Kidney (tissue), 14 donors: Measurements from ENCODE around the gene NEDD4L. TPM values are rescaled to one million over a fixed set of nuclear protein-coding genes. Genes with fewer than 3 reads are reported as not detected.

Experiments used
- DNase-seq, 5 donors: peaks; one replicate each; pipeline ENCODE4 v3.0.0-alpha.2; 2013 to 2020
- FAIRE-seq: peaks from 2 replicates; lab custom pipeline; 2012; peaks lifted over from hg19 to GRCh38; lab: Jason Lieb, UNC
- H3K27ac ChIP-seq, 2 donors: one replicate each; pipeline ENCODE4 v1.7.0; 2013; ENCODE audit warnings: low read depth in 2 of 2, low read length in 2 of 2, inconsistent platforms in 1 of 2
- H3K27me3 ChIP-seq: one replicate; pipeline ENCODE4 v1.7.1; 2013; ENCODE audit warnings: low read length, inconsistent platforms; ENCODE audit not compliant: control insufficient read depth, insufficient read depth
- H3K36me3 ChIP-seq, 3 donors: one replicate each; pipeline versions ENCODE4 v1.7.0 to v1.7.1; 2013; ENCODE audit warnings: low read length in 3 of 3, control low read depth in 1 of 3, inconsistent platforms in 1 of 3; ENCODE audit not compliant: insufficient read depth in 3 of 3, control insufficient read depth in 2 of 3
- H3K4me1 ChIP-seq, 3 donors: one replicate each; pipeline versions ENCODE4 v1.7.0 to v1.7.1; 2013; ENCODE audit warnings: low read length in 3 of 3, inconsistent platforms in 1 of 3, low read depth in 1 of 3; ENCODE audit not compliant: control insufficient read depth in 2 of 3, insufficient read depth in 2 of 3
- H3K4me3 ChIP-seq, 3 donors: one replicate each; pipeline versions ENCODE4 v1.7.0 to v1.8.1; 2013; ENCODE audit warnings: low read length in 3 of 3, control low read depth in 1 of 3, inconsistent platforms in 1 of 3
- H3K9ac ChIP-seq, 3 donors: one replicate each; pipeline versions ENCODE4 v1.7.0 to v1.7.1; 2013; ENCODE audit warnings: low read length in 3 of 3, control low read depth in 1 of 3, inconsistent platforms in 1 of 3
- H3K9me3 ChIP-seq, 3 donors: one replicate each; pipeline versions ENCODE4 v1.7.0 to v1.7.1; 2013; ENCODE audit warnings: low read length in 3 of 3, control low read depth in 1 of 3, inconsistent platforms in 1 of 3; ENCODE audit not compliant: control insufficient read depth in 2 of 3, insufficient read depth in 1 of 3
- CTCF ChIP-seq: IDR thresholded peaks from 3 replicates; pipeline ENCODE4 v1.5.1; 2012; ENCODE audit warnings: mild to moderate bottlenecking, moderate library complexity, borderline replicate concordance; ENCODE audit not compliant: insufficient read depth; ENCODE audit errors: extremely low read depth
- intact Hi-C: fragments of 100-400 bp; cut with DNase I; formaldehyde crosslinking; loops from one replicate; pipeline ENCODE4 v1.11.1; 2022
- polyA plus RNA-seq: library from polyadenylated mRNA; stranded (reverse); fragments of 350-450 nt; fragmentation: Illumina TruSeq; extraction: RNeasy Lipid Tissue Mini Kit (QIAGEN cat#74804); gene quantifications from one replicate; pipeline ENCODE4 v1.2.3, GENCODE V29; 2014; ENCODE audit warnings: low read depth, low replicate concordance; ENCODE audit not compliant: insufficient read depth
- total RNA-seq: library from RNA; stranded (reverse); fragmentation: NEBNext Ultra II Directional; extraction: Animal tissue kit (Norgen Biotek cat#: 25700); gene quantifications from one replicate; pipeline ENCODE4 v1.2.1, GENCODE V29; 2021
- donor health status: control.
- donor health status: control.
- donor health status: control.
- donor health status: control.
- donor health status: control.
- donor health status: DM: yes; HTN: yes; CAD: no.
- donor health status: Normal renal cell carcinoma (clear cell type).

NEDD4L gene
- total and polyA plus RNA-seq, 2 donors from 2014 or later: 90.8 to 95.7 TPM

GRCh38 chr18:58175786-58176176 lies 131.8 kb downstream of the NEDD4L start:
- TF ChIP-seq CTCF: no peak
- intact Hi-C loops: no loop called here
- H3K9ac ChIP-seq: no peak overlapping the region
- FAIRE-seq: no peak
- H3K36me3 ChIP-seq: no peaks in the 10 kb centered on the region
- H3K4me1 ChIP-seq: peaks cover 6 to 30% (median 30%) of the 10 kb centered on the region in 3 donors
- DNase-seq: no peak
- no peak overlapping the region for H3K27ac ChIP-seq
- H3K27me3 ChIP-seq: no peaks in the 10 kb centered on the region
- no peak overlapping the region for H3K4me3 ChIP-seq
- no peaks in the 10 kb centered on the region for H3K9me3 ChIP-seq

GRCh38 chr18:58177004-58177717 lies 133.1 kb downstream of the NEDD4L start:
- intact Hi-C loops: no loop called here
- no peak overlapping the region for H3K4me3 ChIP-seq
- no peaks in the 10 kb centered on the region for H3K9me3 ChIP-seq
- no peaks in the 10 kb centered on the region for H3K27me3 ChIP-seq
- peaks cover 6 to 36% (median 30%) of the 10 kb centered on the region in 3 donors for H3K4me1 ChIP-seq
- FAIRE-seq (no peak), DNase-seq (peak in 1 of 5 donors; percentile 56)
- H3K36me3 ChIP-seq: no peaks in the 10 kb centered on the region
- H3K27ac ChIP-seq: peak overlapping the region; percentile 28 to 38
- no peak overlapping the region for H3K9ac ChIP-seq
- no peak for TF ChIP-seq CTCF

GRCh38 chr18:58177896-58178470 lies 134.0 kb downstream of the NEDD4L start:
- H3K4me3 ChIP-seq: peak overlapping the region in 1 of 3 donors; percentile 23
- no peaks in the 10 kb centered on the region for H3K36me3 ChIP-seq
- no peak for DNase-seq
- no peaks in the 10 kb centered on the region for H3K9me3 ChIP-seq
- peak overlapping the region in 1 of 2 donors; percentile 68 for H3K27ac ChIP-seq
- no peaks in the 10 kb centered on the region for H3K27me3 ChIP-seq
- no peak for TF ChIP-seq CTCF
- intact Hi-C loops: no loop called here
- H3K4me1 ChIP-seq: peaks cover 6 to 42% (median 35%) of the 10 kb centered on the region in 3 donors
- FAIRE-seq: no peak
- peak overlapping the region in 1 of 3 donors; percentile 17 for H3K9ac ChIP-seq
